ENCODE measurements around the gene ZNF750. TPM values are rescaled to one million over a fixed set of nuclear protein-coding genes. Genes with fewer than 3 reads are reported as not detected.

Gene ZNF750
- total and polyA plus RNA-seq, 2 of the 13 experiments (the other 11 are each of a cell fraction or from before 2014, with no cell fraction given), result not detected

DNA sequence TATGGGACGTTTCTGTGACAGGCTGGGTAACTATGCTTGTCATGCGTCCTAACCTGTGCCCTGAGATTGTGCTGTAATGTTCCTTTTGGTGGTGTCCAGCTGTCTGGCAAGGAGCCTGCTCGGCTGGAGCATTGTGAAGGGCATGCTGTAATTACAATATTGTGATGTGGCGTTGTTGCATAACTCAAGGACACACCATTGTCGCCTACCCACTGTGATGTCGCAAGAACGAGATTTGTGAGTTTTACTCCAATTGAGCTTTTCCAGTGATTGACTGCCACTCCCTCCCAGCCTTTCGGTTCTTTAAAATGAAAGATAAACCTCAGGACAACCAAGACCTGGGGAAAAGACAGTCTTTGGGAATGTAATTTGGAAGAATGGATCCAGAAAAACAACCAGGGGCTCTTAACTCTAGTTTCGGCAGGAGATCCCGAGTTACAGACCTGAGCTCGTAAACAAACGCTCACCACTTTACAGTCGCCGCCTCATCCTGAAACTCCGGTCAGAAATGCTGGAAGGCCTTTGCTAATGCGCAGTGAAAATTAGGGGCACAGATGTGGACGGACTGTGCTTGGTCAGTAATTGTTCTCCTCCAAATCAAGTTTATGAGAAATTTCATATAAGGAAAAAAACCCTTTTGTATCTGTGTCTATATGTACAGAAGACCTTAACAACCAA is 1.3 kb downstream of the ZNF750 start (continued):
- TF ChIP-seq, protein P1, sequence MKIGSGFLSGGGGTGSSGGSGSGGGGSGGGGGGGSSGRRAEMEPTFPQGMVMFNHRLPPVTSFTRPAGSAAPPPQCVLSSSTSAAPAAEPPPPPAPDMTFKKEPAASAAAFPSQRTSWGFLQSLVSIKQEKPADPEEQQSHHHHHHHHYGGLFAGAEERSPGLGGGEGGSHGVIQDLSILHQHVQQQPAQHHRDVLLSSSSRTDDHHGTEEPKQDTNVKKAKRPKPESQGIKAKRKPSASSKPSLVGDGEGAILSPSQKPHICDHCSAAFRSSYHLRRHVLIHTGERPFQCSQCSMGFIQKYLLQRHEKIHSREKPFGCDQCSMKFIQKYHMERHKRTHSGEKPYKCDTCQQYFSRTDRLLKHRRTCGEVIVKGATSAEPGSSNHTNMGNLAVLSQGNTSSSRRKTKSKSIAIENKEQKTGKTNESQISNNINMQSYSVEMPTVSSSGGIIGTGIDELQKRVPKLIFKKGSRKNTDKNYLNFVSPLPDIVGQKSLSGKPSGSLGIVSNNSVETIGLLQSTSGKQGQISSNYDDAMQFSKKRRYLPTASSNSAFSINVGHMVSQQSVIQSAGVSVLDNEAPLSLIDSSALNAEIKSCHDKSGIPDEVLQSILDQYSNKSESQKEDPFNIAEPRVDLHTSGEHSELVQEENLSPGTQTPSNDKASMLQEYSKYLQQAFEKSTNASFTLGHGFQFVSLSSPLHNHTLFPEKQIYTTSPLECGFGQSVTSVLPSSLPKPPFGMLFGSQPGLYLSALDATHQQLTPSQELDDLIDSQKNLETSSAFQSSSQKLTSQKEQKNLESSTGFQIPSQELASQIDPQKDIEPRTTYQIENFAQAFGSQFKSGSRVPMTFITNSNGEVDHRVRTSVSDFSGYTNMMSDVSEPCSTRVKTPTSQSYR (CRISPR knock-in tag; IDR thresholded peaks at IDR 0.05; ENCODE audit: borderline replicate concordance), result peak; percentile 59; the same call in 1 of the 2 replicates
- TF ChIP-seq SMARCC2 (IDR thresholded peaks at IDR 0.05) (no peak), ZNF451 (CRISPR knock-in tag; IDR thresholded peaks at IDR 0.05) (no peak), KLF11 (CRISPR knock-in tag; IDR thresholded peaks at IDR 0.05) (peak; percentile 41; the same call in 1 of the 2 replicates), MAFG (CRISPR knock-in tag; IDR thresholded peaks at IDR 0.05) (no peak), TCF7L2 (IDR thresholded peaks at IDR 0.05; ENCODE audit: low read depth, low read length) (no peak), RARA (CRISPR knock-in tag; IDR thresholded peaks at IDR 0.05) (peak; percentile 77), ZNF124 (CRISPR knock-in tag; IDR thresholded peaks at IDR 0.05) (peak; percentile 39; the same call in 1 of the 2 replicates), GTF3A (CRISPR knock-in tag; conservative IDR thresholded peaks at IDR 0.05) (no peak), HCFC1 (IDR thresholded peaks at IDR 0.05; ENCODE audit: low read depth, low read length) (no peak), TOPORS (CRISPR knock-in tag; IDR thresholded peaks at IDR 0.05) (no peak), HMGA1 (CRISPR knock-in tag; conservative IDR thresholded peaks at IDR 0.05) (no peak), CBFB (CRISPR knock-in tag; IDR thresholded peaks at IDR 0.05) (no peak), JUND (CRISPR knock-in tag; IDR thresholded peaks at IDR 0.05) (peak; percentile 72; the same call in 1 of the 2 replicates), ZNF644 (CRISPR knock-in tag; IDR thresholded peaks at IDR 0.05; ENCODE audit: low read depth) (peak; percentile 78; the same call in 1 of the 2 replicates)
- TF ChIP-seq, protein P2, sequence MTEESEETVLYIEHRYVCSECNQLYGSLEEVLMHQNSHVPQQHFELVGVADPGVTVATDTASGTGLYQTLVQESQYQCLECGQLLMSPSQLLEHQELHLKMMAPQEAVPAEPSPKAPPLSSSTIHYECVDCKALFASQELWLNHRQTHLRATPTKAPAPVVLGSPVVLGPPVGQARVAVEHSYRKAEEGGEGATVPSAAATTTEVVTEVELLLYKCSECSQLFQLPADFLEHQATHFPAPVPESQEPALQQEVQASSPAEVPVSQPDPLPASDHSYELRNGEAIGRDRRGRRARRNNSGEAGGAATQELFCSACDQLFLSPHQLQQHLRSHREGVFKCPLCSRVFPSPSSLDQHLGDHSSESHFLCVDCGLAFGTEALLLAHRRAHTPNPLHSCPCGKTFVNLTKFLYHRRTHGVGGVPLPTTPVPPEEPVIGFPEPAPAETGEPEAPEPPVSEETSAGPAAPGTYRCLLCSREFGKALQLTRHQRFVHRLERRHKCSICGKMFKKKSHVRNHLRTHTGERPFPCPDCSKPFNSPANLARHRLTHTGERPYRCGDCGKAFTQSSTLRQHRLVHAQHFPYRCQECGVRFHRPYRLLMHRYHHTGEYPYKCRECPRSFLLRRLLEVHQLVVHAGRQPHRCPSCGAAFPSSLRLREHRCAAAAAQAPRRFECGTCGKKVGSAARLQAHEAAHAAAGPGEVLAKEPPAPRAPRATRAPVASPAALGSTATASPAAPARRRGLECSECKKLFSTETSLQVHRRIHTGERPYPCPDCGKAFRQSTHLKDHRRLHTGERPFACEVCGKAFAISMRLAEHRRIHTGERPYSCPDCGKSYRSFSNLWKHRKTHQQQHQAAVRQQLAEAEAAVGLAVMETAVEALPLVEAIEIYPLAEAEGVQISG (CRISPR knock-in tag; IDR thresholded peaks at IDR 0.05), result peak; percentile 77
- TF ChIP-seq, protein P3, sequence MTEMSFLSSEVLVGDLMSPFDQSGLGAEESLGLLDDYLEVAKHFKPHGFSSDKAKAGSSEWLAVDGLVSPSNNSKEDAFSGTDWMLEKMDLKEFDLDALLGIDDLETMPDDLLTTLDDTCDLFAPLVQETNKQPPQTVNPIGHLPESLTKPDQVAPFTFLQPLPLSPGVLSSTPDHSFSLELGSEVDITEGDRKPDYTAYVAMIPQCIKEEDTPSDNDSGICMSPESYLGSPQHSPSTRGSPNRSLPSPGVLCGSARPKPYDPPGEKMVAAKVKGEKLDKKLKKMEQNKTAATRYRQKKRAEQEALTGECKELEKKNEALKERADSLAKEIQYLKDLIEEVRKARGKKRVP (CRISPR knock-in tag; IDR thresholded peaks at IDR 0.05), result peak in 1 of 2 experiments; percentile 80; a peak in 2 of 4 replicates
- TF ChIP-seq, protein P4, sequence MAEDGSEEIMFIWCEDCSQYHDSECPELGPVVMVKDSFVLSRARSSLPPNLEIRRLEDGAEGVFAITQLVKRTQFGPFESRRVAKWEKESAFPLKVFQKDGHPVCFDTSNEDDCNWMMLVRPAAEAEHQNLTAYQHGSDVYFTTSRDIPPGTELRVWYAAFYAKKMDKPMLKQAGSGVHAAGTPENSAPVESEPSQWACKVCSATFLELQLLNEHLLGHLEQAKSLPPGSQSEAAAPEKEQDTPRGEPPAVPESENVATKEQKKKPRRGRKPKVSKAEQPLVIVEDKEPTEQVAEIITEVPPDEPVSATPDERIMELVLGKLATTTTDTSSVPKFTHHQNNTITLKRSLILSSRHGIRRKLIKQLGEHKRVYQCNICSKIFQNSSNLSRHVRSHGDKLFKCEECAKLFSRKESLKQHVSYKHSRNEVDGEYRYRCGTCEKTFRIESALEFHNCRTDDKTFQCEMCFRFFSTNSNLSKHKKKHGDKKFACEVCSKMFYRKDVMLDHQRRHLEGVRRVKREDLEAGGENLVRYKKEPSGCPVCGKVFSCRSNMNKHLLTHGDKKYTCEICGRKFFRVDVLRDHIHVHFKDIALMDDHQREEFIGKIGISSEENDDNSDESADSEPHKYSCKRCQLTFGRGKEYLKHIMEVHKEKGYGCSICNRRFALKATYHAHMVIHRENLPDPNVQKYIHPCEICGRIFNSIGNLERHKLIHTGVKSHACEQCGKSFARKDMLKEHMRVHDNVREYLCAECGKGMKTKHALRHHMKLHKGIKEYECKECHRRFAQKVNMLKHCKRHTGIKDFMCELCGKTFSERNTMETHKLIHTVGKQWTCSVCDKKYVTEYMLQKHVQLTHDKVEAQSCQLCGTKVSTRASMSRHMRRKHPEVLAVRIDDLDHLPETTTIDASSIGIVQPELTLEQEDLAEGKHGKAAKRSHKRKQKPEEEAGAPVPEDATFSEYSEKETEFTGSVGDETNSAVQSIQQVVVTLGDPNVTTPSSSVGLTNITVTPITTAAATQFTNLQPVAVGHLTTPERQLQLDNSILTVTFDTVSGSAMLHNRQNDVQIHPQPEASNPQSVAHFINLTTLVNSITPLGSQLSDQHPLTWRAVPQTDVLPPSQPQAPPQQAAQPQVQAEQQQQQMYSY (CRISPR knock-in tag; IDR thresholded peaks at IDR 0.05), result no peak
- TF ChIP-seq, protein P5, sequence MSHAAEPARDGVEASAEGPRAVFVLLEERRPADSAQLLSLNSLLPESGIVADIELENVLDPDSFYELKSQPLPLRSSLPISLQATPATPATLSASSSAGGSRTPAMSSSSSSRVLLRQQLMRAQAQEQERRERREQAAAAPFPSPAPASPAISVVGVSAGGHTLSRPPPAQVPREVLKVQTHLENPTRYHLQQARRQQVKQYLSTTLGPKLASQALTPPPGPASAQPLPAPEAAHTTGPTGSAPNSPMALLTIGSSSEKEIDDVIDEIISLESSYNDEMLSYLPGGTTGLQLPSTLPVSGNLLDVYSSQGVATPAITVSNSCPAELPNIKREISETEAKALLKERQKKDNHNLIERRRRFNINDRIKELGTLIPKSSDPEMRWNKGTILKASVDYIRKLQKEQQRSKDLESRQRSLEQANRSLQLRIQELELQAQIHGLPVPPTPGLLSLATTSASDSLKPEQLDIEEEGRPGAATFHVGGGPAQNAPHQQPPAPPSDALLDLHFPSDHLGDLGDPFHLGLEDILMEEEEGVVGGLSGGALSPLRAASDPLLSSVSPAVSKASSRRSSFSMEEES (CRISPR knock-in tag; IDR thresholded peaks at IDR 0.05), result peak; percentile 50; the same call in 1 of the 2 replicates
